ENCODE results near the gene HPS1. TPM values are rescaled to one million over a fixed set of nuclear protein-coding genes. Genes with fewer than 3 reads are reported as not detected.
A peak's percentile ranks its signal among the peaks of the same experiment; 100 is the strongest.

HPS1 gene
- total and polyA plus RNA-seq, 2 experiments from 2014 or later: 21.4 to 51.2 TPM

DNA sequence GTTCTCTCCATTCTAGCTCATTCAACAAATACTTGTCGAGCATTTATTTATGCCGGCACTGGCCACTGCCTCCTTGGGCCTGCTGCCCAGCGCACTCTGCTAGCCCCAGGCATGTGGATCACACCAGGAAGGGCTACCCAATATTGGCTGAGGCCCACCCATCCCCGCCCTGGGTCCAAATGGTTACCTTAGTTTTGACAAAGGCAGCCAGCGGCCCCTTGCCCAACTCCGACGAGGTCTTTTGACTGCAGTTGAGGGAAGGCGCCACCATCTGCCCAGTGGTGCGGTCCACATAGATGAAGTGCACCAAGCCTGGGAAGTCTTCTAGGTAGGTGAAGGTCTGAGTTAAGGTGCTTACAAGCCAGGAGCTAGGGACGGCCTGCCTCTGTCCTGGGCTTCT is 24.6 kb downstream of the HPS1 start:
- H4K20me1 ChIP-seq (replicated peaks; ENCODE audit: insufficient read depth): no peaks in the 10 kb centered on the region; the same call in 1 of the 2 replicates
- ATAC-seq (no peak), DNase-seq (ENCODE audit: low spot score) (no peak)
- H3K36me3 Mint-ChIP-seq (ENCODE audit: low read depth): peaks cover 6% of the 10 kb centered on the region; the same call in 2 of the 3 replicates
- no peaks in the 10 kb centered on the region for H3K9me3 Mint-ChIP-seq
- no peak overlapping the region for H3K27ac ChIP-seq (ENCODE audit: low read depth)
- H3K9me2 ChIP-seq (ENCODE audit: insufficient read depth): no peaks in the 10 kb centered on the region
- TF ChIP-seq ETS1 (IDR thresholded peaks at IDR 0.05): no peak
- TF ChIP-seq, protein P1, sequence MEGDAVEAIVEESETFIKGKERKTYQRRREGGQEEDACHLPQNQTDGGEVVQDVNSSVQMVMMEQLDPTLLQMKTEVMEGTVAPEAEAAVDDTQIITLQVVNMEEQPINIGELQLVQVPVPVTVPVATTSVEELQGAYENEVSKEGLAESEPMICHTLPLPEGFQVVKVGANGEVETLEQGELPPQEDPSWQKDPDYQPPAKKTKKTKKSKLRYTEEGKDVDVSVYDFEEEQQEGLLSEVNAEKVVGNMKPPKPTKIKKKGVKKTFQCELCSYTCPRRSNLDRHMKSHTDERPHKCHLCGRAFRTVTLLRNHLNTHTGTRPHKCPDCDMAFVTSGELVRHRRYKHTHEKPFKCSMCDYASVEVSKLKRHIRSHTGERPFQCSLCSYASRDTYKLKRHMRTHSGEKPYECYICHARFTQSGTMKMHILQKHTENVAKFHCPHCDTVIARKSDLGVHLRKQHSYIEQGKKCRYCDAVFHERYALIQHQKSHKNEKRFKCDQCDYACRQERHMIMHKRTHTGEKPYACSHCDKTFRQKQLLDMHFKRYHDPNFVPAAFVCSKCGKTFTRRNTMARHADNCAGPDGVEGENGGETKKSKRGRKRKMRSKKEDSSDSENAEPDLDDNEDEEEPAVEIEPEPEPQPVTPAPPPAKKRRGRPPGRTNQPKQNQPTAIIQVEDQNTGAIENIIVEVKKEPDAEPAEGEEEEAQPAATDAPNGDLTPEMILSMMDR (conservative IDR thresholded peaks at IDR 0.05; ENCODE audit: low read depth in 2 of 2): 0 out of 4 replicates have a peak, but pooled peaks of 1 of the 2 experiments have one; percentile 5
- no peaks in the 10 kb centered on the region for H3F3A ChIP-seq (replicated peaks; ENCODE audit: low read depth)
- H3K27me3 Mint-ChIP-seq (ENCODE audit: insufficient read depth, low read depth, poor library complexity): peaks cover 4% of the 10 kb centered on the region
- H3K4me1 ChIP-seq (ENCODE audit: insufficient read depth): no peaks in the 10 kb centered on the region
- H3K79me2 ChIP-seq (replicated peaks; ENCODE audit: insufficient read depth): no peaks in the 10 kb centered on the region
- no peak overlapping the region for H3K4me2 ChIP-seq
- no peak overlapping the region for H2AFZ ChIP-seq
- H3K4me3 ChIP-seq: no peak overlapping the region
- no peaks in the 10 kb centered on the region for H3K36me3 ChIP-seq (ENCODE audit: insufficient read depth)
- H3K4me3 Mint-ChIP-seq: no peak overlapping the region
- H3K27ac Mint-ChIP-seq: no peak overlapping the region
- no peaks in the 10 kb centered on the region for H3K4me1 Mint-ChIP-seq
- H3K27me3 ChIP-seq (ENCODE audit: insufficient read depth): no peaks in the 10 kb centered on the region

DNA sequence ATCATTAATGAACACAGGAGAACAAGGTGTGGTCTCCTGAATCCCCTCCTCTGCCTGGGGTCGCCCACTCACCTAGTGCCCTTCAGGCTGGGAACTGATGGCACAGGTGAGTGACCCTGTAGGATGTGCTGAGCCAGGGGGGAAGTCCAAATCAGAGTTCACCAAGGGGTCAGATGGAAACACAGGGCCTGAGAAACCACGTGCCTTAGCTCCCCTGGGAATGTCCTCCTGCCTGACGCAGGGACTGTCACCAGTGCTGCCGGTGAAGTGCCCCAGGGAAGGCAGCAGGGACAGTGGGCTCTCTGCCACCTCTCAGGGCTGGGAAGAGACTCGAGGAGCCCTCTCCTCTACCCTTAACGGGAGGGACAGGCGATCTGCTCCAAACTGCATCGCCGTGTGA is 25.9 kb downstream of the HPS1 start:
- Histone ChIP-seq H3K27ac (ENCODE audit: low read depth) (no peak overlapping the region), H3K36me3 (ENCODE audit: insufficient read depth) (no peaks in the 10 kb centered on the region), H3K4me1 (ENCODE audit: insufficient read depth) (no peaks in the 10 kb centered on the region), H3K4me2 (no peak overlapping the region), H4K20me1 (replicated peaks; ENCODE audit: insufficient read depth) (no peaks in the 10 kb centered on the region), H3K4me3 (no peak overlapping the region), H2AFZ (no peak overlapping the region), H3K79me2 (replicated peaks; ENCODE audit: insufficient read depth) (no peaks in the 10 kb centered on the region), H3K9me2 (ENCODE audit: insufficient read depth) (no peaks in the 10 kb centered on the region), H3K27me3 (ENCODE audit: insufficient read depth) (no peaks in the 10 kb centered on the region), H3F3A (replicated peaks; ENCODE audit: low read depth) (no peaks in the 10 kb centered on the region)
- TF ChIP-seq ETS1 (IDR thresholded peaks at IDR 0.05): no peak
- no peak for TF ChIP-seq JUNB (IDR thresholded peaks at IDR 0.05; ENCODE audit: unreplicated experiment)
- no peak for TF ChIP-seq CREB1 (CRISPR knock-in tag; IDR thresholded peaks at IDR 0.05; ENCODE audit: low read depth)
- TF ChIP-seq EZH2phosphoT487 (IDR thresholded peaks at IDR 0.05; ENCODE audit: unreplicated experiment): no peak
- no peak for TF ChIP-seq STAT1 (IDR thresholded peaks at IDR 0.05; ENCODE audit: unreplicated experiment)
- no peak for TF ChIP-seq ZNF114 (CRISPR knock-in tag; IDR thresholded peaks at IDR 0.05)
- TF ChIP-seq ZNF331 (CRISPR knock-in tag; IDR thresholded peaks at IDR 0.05; ENCODE audit: low read depth): no peak
- TF ChIP-seq EZH2 (IDR thresholded peaks at IDR 0.05; ENCODE audit: low read depth, unreplicated experiment): no peak
- TF ChIP-seq REST (IDR thresholded peaks at IDR 0.05; ENCODE audit: unreplicated experiment): no peak
- no peak for TF ChIP-seq NANOG (IDR thresholded peaks at IDR 0.05; ENCODE audit: borderline replicate concordance)
- TF ChIP-seq POLR2AphosphoS5 (IDR thresholded peaks at IDR 0.05; ENCODE audit: low read depth): no peak
- H3K4me3 Mint-ChIP-seq: no peak overlapping the region
- peaks cover under 1% of the 10 kb centered on the region; the same call in 2 of the 3 replicates for H3K4me1 Mint-ChIP-seq
- no peak overlapping the region for H3K27ac Mint-ChIP-seq
- H3K9me3 Mint-ChIP-seq: no peaks in the 10 kb centered on the region
- DNase-seq (ENCODE audit: low spot score) (no peak), ATAC-seq (no peak)
- peaks cover 7% of the 10 kb centered on the region for H3K27me3 Mint-ChIP-seq (ENCODE audit: insufficient read depth, low read depth, poor library complexity)
- peaks cover 8% of the 10 kb centered on the region; the same call in 2 of the 3 replicates for H3K36me3 Mint-ChIP-seq (ENCODE audit: low read depth)
